AG08396 (cell line): ENCODE measurements around the gene REG1B.

Experiments
- DNase-seq: peaks from one replicate; pipeline ENCODE4 v3.0.0; 2012; ENCODE audit warnings: low spot score, mixed read lengths

The REG1B gene, protein sequence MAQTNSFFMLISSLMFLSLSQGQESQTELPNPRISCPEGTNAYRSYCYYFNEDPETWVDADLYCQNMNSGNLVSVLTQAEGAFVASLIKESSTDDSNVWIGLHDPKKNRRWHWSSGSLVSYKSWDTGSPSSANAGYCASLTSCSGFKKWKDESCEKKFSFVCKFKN

DNA sequence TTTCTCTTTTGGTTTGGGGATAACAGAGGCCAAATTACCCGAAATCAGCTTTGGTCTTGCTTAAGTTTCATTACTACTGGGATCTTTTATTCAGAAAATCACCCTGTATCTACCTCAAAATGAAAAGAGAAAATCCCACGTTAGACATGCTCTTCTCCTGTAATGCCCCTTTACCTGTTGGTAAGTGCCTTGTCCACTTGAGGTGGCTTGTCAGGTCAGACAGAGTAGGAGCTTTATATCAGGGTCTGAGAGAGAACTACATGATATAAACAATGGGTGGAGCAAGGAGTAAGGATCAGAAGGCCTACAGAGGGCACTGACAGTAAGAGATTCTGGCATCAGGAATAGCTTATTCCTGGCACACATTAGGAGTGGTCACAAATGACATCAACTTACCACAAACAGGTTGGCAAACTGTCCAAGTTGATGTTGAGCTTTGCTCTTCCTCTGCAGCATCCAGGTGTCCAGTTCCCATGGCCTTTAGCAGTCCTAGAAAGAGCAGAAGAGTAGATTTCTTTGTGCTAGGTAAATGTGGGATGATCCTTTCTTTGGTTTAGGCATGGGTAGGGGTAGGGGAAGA is at the start of gene REG1B:
TSS of gene REG1B (minus strand) at position 209 of the 580 bp plus-strand sequence. CDS start 381 bp downstream, outside the sequence.
- no peak for DNase-seq

DNA sequence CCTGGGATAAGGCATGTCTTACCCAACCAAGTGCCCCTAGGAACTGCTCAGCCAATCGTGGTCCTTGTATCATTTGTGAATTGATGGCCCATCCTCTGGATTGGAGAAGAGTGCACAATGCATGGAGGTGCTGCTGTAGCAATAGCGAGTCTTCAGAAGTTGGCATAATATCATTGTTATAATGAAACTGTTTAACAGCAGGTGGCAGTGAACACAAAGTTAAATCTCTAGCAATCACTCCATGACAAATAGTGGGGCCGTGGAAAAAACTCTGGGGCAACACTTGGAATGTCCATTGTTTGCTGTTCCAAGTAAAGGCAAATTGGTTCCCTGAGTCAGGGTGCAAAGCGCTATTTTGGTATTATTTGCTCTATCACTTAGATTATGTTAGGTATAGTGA is 43.9 kb upstream of the REG1B start:
- no peak for DNase-seq

DNA sequence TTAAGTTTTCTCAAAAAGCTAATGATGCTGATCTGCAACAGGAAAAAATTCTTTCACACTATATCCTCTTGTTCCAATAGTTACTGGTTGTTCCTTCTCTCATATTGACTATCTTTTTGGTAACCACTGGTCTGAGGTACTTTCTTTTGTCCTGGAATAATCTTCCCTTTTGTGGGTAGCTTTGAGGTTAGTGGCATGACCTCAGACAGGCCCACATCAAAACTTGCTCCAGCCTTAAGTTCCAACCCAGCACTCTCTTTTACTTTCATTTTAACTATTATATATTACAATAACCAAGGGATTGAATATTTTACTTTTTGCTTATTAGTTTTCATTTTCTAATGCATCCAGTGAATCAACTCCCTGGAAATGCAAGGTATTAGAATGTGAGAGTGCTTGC is 42.0 kb upstream of the REG1B start:
- no peak for DNase-seq

DNA sequence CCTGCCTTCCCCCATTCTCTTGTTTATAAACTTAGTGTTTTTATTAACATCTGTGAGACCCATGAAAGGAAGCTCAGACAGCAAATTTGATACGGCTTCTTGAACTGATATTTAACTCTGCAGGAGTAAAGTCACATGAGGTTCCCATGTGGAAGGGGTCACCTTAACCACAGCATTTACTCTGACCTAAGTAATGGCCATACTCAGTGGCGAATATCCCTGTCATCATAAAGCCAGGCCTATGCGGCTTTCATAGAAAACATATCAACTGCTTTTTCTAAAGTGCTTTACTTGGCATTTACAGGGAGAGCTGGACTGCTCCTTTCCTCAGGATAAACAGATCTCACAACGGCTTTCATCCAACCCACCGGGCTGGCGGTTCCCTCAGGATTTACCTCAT is 41.5 kb upstream of the REG1B start:
- no peak for DNase-seq

DNA sequence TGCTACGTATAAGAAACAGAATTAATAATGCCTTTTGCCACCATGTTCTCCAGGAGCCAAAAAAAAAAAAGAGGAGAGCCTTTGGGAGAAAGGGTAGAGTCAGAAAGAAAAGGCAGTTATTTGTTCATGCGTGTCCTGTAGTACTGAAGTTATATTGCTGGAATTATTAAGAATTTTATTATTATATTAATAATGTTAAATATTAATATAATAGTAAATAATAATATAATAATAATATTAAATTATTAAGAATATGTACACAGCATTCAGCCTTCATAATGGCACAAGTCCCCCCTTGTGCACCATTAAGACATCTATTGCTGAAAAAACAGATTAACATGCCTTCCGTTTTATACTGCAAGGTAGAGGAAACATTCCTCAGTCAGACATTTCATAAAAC is 40.6 kb upstream of the REG1B start:
- DNase-seq, result no peak

DNA sequence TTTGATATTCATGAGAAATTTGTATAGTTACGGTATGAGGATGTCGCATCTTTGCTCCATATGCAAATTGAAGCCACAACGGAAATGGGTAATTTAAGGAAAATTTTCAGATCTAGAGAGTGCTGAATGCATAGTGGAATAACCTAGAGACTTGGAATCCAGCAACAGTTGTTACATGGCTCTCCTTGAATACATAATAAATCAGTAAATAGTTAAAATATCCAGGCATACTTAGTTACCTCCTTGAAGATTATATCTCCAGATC is 37.9 kb upstream of the REG1B start:
- no peak for DNase-seq

DNA sequence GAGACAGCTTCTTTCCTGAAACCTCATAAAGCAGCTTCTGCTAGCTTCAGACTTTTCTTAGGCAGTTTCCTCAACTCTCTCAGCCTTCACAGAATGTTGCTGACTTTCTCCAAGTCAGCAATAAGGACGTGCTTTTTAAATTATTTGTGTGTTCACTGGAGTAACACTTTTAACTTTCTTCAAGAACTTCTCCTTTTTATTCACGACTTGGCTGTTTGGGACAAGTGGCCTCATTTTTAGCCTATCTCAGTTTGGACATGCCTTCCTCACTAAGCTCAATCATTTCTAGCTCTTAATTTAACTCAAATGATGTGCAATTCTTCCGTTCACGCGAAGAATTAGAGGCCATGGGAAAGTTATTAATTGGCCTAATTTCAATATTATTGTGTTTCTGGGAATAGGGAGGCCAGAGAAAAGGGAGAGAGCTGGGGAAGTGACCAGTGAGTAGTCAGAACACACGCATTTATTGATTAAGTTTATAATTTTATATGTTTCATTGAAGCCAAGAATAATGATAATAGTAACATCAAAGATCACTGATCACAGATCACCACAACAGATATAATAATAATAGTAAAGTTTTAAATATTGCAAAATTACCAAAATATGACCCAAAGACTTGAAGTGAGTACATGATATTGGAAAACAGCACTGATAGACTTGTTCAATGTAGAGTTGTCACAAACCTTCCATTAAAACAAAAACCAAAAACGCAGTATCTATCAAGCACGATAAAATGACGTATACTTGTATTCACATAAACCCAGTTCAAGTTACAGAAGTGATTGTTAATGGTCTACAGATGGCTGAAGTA is 37.3 kb upstream of the REG1B start:
- no peak for DNase-seq

DNA sequence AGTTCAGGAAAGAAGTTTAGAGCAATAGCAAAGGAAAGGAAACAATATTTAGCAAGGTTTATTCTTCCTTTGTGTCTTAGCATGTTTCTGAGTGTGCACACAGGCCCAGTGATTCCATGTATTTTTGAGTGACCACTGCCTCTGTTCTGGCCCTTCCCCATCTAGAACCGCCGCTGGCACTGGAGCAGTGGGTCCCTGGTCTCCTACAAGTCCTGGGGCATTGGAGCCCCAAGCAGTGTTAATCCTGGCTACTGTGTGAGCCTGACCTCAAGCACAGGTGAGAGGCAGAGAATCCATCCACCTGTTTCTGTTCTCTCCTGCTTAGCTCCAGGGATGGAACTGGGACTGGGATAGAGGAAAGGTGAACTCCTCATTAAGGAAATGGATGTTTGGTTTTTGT is 34.9 kb upstream of the REG1B start:
- DNase-seq, result no peak

DNA sequence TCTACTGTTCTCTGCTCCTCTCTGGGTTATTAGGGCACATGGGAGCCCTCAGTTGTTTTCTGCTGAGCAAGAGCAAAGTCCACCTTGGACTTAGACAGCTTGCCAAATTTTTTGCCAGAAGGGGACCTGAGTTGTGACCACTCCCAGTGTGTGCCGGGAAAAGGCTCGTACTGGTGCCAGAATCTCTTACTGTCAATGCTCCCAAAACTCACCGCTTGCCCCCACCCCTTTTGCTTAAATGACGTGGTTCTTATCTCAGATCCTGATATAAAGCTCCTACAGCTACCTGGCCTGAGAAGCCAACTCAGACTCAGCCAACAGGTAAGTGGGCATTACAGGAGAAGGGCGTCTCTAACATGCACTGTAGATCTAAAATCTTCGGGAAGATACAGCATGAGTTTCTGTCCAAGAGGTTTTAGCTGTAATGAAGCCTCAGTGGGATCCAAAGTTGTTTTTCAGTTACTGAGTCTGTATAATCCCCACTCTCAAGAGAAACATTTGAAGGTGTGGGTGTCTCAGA is 32.5 kb upstream of the REG1B start, which contains the start of gene REG1A:
TSS of gene REG1A (plus strand) at position 295 of the 520 bp plus-strand sequence. CDS start 374 bp downstream, outside the sequence.
- DNase-seq, result no peak

DNA sequence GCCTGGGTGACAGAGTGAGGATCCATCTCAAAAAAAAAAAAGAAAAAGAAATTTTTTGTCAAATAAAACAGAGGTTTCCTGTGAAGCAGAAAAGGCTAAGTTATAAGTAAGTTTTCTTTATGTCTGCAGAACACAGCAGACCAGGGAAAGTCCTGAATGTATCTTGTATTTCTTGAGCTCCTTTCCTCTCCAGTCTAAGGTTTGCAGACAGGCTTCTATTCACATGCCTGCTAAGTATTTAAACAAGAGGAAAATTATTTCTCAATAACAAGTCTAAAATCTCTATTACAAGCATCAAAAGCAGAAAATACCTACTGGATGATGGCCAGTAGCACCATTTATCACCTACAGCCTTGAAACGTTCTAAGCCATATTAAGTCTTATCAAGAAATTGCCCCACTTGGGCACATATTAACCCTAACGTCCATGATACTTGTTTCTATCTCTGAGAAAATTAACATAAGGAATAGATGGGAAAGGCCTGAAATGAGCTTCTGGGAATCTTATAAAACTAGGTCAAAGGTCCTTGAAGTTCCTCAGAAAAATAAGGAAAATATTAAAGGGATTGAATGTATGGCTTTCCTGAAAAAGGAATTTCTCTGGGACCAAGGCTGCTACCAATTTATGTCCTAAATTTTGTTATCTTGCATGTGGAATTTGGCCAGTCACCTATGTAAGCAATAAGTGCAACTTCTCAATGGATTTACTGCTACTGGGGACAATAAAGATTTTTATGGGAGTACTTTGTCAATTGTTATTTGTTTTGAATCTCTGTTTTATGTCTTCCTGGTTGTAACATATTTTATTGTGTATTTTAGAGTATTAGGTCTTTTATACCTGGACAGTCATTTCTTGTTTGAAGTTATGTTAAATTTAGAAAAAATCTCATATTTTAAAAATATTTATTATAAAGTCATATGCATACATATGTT is 29.5 kb upstream of the REG1B start:
- DNase-seq, result no peak

DNA sequence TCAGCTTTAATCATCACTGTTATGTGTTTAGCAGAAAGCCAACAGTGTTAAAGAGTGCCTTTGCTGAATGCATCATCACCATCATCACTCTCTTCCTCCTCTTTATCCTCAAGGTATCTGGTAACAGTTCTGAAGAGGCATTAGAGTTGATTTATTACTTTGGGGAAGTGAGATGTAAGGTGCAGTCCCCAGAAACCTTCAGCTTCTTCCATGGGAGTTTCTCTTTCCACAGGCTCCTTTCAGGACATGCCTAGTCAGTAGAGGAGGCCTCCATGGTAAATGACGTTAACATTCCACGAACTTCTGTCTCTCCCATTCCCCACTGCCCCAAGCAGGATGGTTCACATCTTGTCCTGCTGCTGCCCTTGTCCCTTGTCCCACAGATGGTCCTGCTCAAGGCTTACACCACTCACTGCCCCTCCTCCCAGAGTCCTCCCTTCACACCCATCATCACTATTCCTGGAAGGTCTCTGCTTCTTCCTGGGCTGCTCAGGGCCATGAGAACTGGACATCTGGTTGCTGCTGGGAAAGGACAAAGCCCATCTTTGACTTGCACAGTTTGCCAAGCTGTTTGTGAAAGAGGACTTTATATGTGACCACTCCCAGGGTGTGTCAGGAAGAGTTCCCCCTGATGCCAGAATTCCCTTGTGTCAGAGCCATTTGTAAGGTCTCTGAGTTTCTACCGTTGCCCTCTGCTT is 27.2 kb upstream of the REG1B start:
- DNase-seq, result no peak

DNA sequence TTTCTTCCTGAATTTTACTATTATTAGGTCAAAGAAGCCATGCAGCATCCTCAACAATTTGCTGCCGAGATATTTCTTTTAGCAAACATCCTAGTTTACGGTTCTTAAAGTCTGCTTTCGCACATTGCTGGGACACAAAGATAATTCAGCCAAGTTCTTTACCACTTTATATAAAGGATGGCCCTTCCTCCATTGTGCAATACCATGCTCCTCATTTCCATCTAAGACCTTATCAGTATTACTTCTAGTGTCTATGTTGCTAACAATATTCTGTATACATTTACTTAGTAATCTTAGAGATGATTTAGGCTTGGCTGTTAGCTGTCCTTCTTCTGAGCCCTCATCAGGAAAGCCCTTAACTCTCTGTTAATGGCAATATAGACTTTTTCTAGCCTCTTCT is 24.5 kb upstream of the REG1B start:
- DNase-seq, result no peak

DNA sequence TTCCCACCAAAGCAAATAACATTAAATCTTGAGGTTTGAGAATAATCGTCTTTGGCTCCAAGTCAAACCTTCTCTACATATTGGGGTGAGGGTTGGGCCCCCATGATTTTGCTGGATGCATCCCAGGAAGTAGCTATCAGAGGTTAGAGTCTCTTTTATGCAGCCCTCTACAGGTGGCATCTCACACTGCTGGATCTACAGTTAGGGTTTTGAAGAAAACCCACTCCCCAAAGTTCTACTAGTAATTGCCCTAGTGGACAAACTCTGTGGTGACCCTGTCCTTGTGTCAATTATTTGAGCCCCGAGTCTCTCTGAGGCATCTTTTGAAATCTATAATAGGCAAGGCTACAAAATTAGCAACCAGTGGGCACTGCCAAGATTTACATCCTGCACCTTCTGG is 17.5 kb upstream of the REG1B start:
- no peak for DNase-seq

DNA sequence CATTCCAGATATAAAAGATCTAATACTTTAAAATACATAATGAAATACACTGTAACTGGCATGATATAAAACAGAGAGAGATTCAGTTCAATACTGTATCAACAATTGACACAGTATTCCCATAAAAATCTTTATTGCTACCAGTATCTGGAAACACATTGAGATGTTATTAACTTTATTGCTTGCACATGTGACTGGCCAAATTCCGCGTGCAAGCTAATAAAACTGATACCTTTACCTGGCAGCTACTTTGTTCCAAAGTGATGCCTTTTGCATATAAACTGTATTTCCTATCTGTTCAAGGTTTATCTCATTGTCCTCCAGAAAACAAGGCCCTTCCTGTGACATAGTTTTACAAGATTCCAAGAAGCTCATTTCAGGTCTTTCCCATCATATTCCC is 15.4 kb upstream of the REG1B start:
- DNase-seq, result no peak

DNA sequence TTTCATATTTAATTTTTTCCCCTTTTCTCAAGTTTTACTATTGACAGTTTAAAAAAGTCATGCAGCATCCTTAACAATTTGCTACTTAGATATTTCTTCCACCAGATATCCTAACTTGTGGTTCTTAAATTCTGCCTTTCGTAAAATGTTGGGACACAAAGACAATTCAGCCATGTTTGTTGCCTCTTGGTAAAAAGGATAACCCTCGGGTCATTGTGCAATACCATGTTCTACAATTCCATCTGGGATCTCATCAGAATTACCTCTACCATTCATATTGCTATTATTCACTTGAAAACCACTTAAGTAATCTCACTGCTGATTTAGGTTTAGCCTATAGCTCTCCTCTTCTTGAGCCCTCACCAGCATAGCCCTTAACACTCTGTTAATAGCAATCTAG is 13.2 kb upstream of the REG1B start:
- no peak for DNase-seq

DNA sequence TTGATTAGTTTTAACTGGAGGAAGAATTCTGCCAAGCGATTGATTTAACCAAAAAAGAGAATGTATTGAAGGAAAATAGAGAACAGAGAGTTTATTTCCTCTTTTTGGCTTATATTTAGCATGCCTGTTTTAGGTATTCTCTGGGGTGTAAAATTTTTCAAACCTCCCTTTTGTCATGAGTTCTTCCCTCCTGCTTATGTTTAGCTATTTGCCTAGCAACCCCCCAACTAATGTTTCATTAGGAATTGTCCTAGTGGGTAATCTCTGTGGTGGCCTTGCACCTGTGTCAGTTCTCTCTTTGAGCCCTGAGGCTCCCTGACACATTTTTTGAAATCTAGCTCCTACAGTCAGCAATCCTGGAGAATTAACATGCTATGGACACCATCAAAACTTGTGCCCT is 12.5 kb upstream of the REG1B start:
- DNase-seq, result no peak

DNA sequence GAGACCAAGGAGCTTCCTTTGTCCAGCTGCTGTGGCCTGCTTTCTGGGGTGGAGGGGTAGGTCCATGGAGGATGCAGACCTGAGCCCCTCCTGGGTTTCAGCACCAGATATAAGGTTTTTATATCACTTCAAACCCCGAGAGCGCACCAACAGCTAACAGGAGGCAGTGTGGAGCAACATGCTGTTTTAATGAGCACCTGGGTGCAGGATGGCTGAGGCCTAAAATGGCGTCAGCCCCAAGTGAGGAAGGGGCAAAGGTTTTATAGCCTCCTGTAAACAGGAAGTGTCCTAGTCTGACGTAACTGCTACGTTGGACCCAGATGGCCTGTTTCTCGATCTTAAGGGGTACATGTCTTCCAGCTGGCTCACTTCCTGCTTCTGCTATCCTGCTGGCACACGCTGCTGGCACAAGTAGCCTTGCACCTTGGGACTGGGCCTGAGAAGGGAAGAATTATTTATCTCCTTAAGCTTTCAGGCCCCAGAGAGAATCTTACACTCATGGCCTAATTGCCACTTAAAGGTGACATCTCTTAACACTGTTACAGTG is 11.4 kb upstream of the REG1B start:
- no peak for DNase-seq

DNA sequence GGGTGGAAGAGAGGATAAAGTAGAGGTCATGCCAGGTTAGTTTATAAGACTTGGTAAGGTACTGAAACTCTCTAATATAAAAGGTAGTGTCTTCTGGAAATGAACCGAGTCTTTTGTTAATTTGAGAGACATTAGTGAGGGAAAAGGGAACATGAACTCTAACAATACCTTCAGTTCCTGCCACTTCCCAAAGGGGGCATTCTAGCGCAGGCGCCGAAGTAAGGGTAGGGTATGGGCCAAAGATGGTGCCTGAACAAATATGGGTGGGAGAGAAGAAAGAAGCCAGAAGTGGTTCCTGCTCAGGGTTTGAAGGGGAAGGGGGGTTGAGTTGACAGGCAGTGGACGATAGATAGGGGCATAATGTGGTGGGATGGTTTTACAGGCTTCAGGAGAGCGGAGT is 10.1 kb upstream of the REG1B start:
- no peak for DNase-seq

DNA sequence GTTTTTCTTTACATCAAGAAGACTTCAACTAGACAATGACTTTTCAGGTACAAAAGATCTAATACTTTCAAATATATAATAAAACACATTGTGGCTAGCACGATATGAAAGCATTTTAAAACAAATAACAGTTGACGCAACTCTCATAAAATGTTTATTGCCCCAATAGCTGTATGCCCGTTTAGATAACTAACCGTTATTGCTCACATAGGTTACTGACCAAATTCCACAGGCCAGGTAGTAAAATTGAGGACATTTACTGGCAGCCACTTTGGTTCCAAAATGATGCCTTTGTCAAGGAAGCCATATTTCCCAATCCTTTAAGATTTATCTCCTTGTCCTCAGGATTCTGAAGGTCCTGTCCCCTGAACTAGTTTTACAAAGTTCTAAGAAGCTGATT is 2.9 kb upstream of the REG1B start:
- DNase-seq, result no peak

DNA sequence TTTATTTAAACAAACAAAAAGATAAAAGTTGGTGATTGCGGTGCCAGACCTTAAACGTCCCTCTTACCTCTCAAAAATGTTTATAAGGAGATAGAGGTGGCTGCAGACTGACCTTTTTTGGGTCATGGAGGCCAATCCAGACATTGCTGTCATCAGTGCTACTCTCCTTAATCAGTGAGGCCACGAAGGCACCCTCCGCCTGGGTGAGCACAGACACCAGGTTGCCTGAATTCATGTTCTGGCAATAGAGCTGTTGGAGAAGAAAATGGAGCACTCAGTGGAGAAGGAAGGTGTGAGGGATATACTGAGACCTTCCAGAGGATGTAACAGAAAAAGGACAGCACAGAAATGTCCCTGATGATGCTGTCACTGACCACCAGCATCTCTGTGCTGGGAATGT is 1.5 kb downstream of the REG1B start:
- no peak for DNase-seq

DNA sequence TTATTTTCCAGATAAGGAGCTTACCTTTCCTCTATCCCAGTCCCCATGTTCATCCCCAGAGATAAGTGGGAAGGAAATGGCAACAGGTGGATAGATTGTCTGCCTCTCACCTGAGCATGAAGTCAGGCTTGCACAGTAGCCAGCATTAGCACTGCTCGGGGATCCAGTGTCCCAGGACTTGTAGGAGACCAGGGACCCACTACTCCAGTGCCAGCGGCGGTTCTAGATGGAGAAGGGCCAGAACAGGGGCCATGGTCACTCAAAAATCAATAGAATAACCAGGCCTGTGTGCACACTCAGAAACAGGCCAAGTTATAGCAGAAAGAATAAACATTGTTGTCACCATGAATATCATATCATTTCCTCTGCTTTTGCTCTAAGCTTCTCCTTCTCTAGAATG is 2.4 kb downstream of the REG1B start:
- DNase-seq, result no peak
